Keratinocyte (primary cell): ENCODE measurements around the gene GTPBP1. TPM values are rescaled to one million over a fixed set of nuclear protein-coding genes. Genes with fewer than 3 reads are reported as not detected.
A peak's percentile ranks its signal among the peaks of the same experiment; 100 is the strongest.

Experiments used
- DNase-seq: peaks from one replicate; pipeline ENCODE4 v3.0.0-alpha.2; 2011; ENCODE audit warnings: low read depth, missing footprints, low spot score
- FAIRE-seq: peaks from 2 replicates; lab custom pipeline; 2011; peaks lifted over from hg19 to GRCh38; lab: Jason Lieb, UNC
- H2AFZ ChIP-seq: 2 replicates; pipeline ENCODE4 v1.6.0; 2012; ENCODE audit warnings: low read length, control low read depth, inconsistent platforms; ENCODE audit not compliant: control insufficient read depth
- H3K27ac ChIP-seq: 2 replicates; pipeline ENCODE4 v1.5.1; 2011; ENCODE audit warnings: low read length; ENCODE audit not compliant: control insufficient read depth, insufficient read depth
- H3K27me3 ChIP-seq: 3 replicates; pipeline ENCODE4 v1.6.0; 2011; ENCODE audit warnings: low read length; ENCODE audit not compliant: control insufficient read depth, insufficient read depth; ENCODE audit errors: extremely low read depth
- H3K36me3 ChIP-seq, 2 experiments: 2 replicates in 1 of 2; 3 replicates in 1 of 2; pipeline ENCODE4 v1.5.1; 2011; ENCODE audit warnings: low read length in 2 of 2, mild to moderate bottlenecking in 1 of 2; ENCODE audit not compliant: control insufficient read depth in 2 of 2, insufficient read depth in 2 of 2; ENCODE audit errors: extremely low read depth in 1 of 2
- H3K4me1 ChIP-seq: 3 replicates; pipeline ENCODE4 v1.5.1; 2011; ENCODE audit warnings: low read length; ENCODE audit not compliant: control insufficient read depth, insufficient read depth; ENCODE audit errors: extremely low read depth
- H3K4me2 ChIP-seq: 3 replicates; pipeline ENCODE4 v1.6.0; 2011; ENCODE audit warnings: low read depth, low read length; ENCODE audit not compliant: control insufficient read depth, insufficient read depth; ENCODE audit errors: extremely low read depth
- H3K4me3 ChIP-seq, 3 experiments: fragments of 200-600 bp in 1 of 3; sonication (generic) in 1 of 3; 2 replicates in 2 of 3; 3 replicates in 1 of 3; pipeline ENCODE4 v1.5.1; 2011 to 2016; ENCODE audit warnings: low read length in 3 of 3, mild to moderate bottlenecking in 3 of 3, control low read depth in 2 of 3, inconsistent platforms in 1 of 3, low read depth in 1 of 3, mixed read lengths in 1 of 3, mixed run types in 1 of 3, moderate library complexity in 1 of 3; ENCODE audit not compliant: control insufficient read depth in 2 of 3, insufficient read depth in 2 of 3; ENCODE audit errors: extremely low read depth in 1 of 3
- H3K79me2 ChIP-seq: 2 replicates; pipeline ENCODE4 v1.6.0; 2012; ENCODE audit warnings: low read length; ENCODE audit not compliant: control insufficient read depth, insufficient read depth
- H3K9ac ChIP-seq: 3 replicates; pipeline ENCODE4 v1.6.0; 2011; ENCODE audit warnings: low read length; ENCODE audit not compliant: control insufficient read depth, insufficient read depth; ENCODE audit errors: extremely low read depth
- H3K9me1 ChIP-seq: 3 replicates; pipeline ENCODE4 v1.6.0; 2011; ENCODE audit warnings: low read length; ENCODE audit not compliant: control insufficient read depth, insufficient read depth; ENCODE audit errors: extremely low read depth
- H3K9me3 ChIP-seq: 2 replicates; pipeline ENCODE4 v1.5.1; 2012; ENCODE audit warnings: low read depth, low read length; ENCODE audit not compliant: control insufficient read depth
- H4K20me1 ChIP-seq: 3 replicates; pipeline ENCODE4 v1.6.0; 2011; ENCODE audit warnings: low read length; ENCODE audit not compliant: control insufficient read depth, insufficient read depth; ENCODE audit errors: extremely low read depth
- CTCF ChIP-seq, 3 experiments: IDR thresholded peaks in 1 of 3; conservative IDR thresholded peaks in 1 of 3; optimal IDR thresholded peaks in 1 of 3; 2 replicates in 2 of 3; 3 replicates in 1 of 3; pipeline versions ENCODE3 to v1.5.1; 2011; ENCODE audit warnings: low read length in 3 of 3, mild to moderate bottlenecking in 3 of 3, moderate library complexity in 2 of 3, control low read depth in 1 of 3, inconsistent platforms in 1 of 3; ENCODE audit not compliant: insufficient read depth in 2 of 3; ENCODE audit errors: extremely low read depth in 1 of 3
- EZH2 ChIP-seq: IDR thresholded peaks from one replicate; pipeline ENCODE4 v1.6.1; 2012; ENCODE audit warnings: inconsistent platforms, mild to moderate bottlenecking, low read length, moderate library complexity
- dilution Hi-C: fragments of 300-500 bp; cut with MboI; formaldehyde crosslinking; loops from one replicate; pipeline ENCODE4 v1.7.0; 2020; ENCODE audit warnings: low sequenced_read_pairs; ENCODE audit not compliant: extremely low pct_ligation_motif_present
- polyA plus RNA-seq, 5 experiments: library from polyadenylated mRNA; depleted of rRNA in 3 of 5; stranded (reverse) in 3 of 5; stranded (forward) in 1 of 5; unstranded in 1 of 5; fragments of >200 nt; gene quantifications; 1 replicate in 1 of 5; 2 replicates in 3 of 5; 3 replicates in 1 of 5; pipeline versions ENCODE4 v1.2.1 to v1.2.3, GENCODE V29; 2011 to 2012; ENCODE audit warnings: missing spikeins in 2 of 5, low read depth in 1 of 5, low replicate concordance in 1 of 5

GTPBP1 gene
- polyA plus RNA-seq, 1 donor (not counting 4 experiments of a cell fraction or from before 2014, with no cell fraction given): 16.3 TPM

DNA sequence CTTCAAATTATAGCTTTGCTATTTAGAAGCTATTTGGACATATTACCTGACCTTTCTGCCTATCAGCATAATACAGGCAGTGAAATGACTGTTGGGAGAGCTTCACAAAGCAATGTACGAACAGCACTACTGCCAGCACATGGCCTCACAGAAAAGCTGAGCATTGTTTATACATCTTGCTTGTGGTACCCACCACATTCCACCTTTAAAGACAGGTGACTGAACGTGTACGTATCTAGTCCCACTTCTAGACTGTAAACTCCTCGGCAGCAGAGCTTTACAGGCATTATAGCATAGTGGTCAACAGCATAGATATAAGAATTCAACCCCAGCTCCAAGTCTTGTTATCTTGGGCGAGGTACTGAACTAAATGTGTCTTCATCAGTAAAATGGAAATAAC lies 6.6 kb upstream of the GTPBP1 start:
- Histone ChIP-seq H3K4me2 (peak overlapping the region; percentile 89), H3K27ac (peak overlapping the region; percentile 94), H3K27me3 (no peaks in the 10 kb centered on the region), H3K9me1 (no peaks in the 10 kb centered on the region), H3K4me3 (peak overlapping the region; percentile 68 to 81 (median 74)), H3K4me1 (peaks cover 45% of the 10 kb centered on the region), H3K9ac (peak overlapping the region; percentile 93), H3K36me3 (peaks cover 1 to 11% of the 10 kb centered on the region in 2 experiments), H2AFZ (no peak overlapping the region), H4K20me1 (no peaks in the 10 kb centered on the region), H3K9me3 (no peaks in the 10 kb centered on the region), H3K79me2 (peaks cover 52% of the 10 kb centered on the region)
- DNase-seq (no peak), FAIRE-seq (no peak)
- dilution Hi-C loops: no loop called here
- no peak for TF ChIP-seq EZH2
- no peak for TF ChIP-seq CTCF (optimal IDR thresholded peaks at IDR 0.05 in 1 of 3, IDR thresholded peaks at IDR 0.05 in 1 of 3, conservative IDR thresholded peaks at IDR 0.05 in 1 of 3; ENCODE audit: extremely low read depth in 1 of 3, insufficient read depth in 2 of 3, low read length in 3 of 3)

DNA sequence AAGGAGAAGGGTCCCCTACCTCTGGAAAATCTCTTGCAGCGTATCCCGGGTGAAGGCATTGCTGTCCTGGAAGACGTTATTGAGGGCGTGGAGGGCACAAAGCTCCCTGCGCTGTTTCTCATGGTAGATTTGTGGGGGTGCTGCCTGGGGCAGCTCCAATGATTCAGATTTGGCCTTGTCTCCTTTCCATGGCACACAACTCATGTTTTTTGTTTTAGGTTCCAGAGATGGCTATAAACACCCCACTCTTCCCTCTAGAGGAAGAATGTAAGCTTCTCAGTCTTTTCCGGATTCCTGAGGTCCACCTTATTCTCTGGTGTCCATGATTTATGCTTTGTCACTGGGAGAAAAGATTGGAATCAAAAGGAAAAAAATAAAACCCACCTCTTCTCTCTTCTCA lies 6.0 kb upstream of the GTPBP1 start:
- Histone ChIP-seq H3K9ac (peak overlapping the region; percentile 93), H3K27ac (peak overlapping the region; percentile 94), H4K20me1 (no peaks in the 10 kb centered on the region), H2AFZ (no peak overlapping the region), H3K9me1 (no peaks in the 10 kb centered on the region), H3K79me2 (peaks cover 47% of the 10 kb centered on the region), H3K27me3 (no peaks in the 10 kb centered on the region), H3K4me2 (peak overlapping the region; percentile 89), H3K4me1 (peaks cover 49% of the 10 kb centered on the region), H3K36me3 (peaks cover 0 to 8% of the 10 kb centered on the region in 2 experiments), H3K9me3 (no peaks in the 10 kb centered on the region), H3K4me3 (peak overlapping the region; percentile 68 to 81 (median 74))
- TF ChIP-seq CTCF (optimal IDR thresholded peaks at IDR 0.05 in 1 of 3, IDR thresholded peaks at IDR 0.05 in 1 of 3, conservative IDR thresholded peaks at IDR 0.05 in 1 of 3; ENCODE audit: extremely low read depth in 1 of 3, insufficient read depth in 2 of 3, low read length in 3 of 3): no peak
- TF ChIP-seq EZH2: no peak
- dilution Hi-C loops: no loop called here
- no peak for FAIRE-seq
- DNase-seq: no peak
